Stimulated activated naive B cell treated with anti-CD40 and anti-IgM and Interleukin-4, amounts not matched to agents 10 μg/mL and 1 μg/mL and 100 μg/mL, for 72 hours (primary cell): ENCODE results near the gene LDB2.

Source experiments
- ATAC-seq, 2 donors: fragments of 150-1000 bp; cut with Tn5 transposase; replicated peaks; 2 replicates each; pipeline ENCODE4 v1.10.0; 2021; ENCODE audit warnings: moderate library complexity in 1 of 2
- DNase-seq: peaks from one replicate; pipeline ENCODE4 v3.0.0; 2021
- H3K27ac Mint-ChIP-seq: one replicate; pipeline ENCODE4 v1.8.0; 2022; ENCODE audit warnings: mild to moderate bottlenecking, mixed read lengths
- H3K27me3 Mint-ChIP-seq, 2 donors: one replicate each; pipeline ENCODE4 v1.8.0; 2022; ENCODE audit warnings: mixed read lengths in 2 of 2
- H3K36me3 Mint-ChIP-seq, 2 donors: one replicate each; pipeline ENCODE4 v1.8.0; 2022; ENCODE audit warnings: mixed read lengths in 2 of 2, mild to moderate bottlenecking in 1 of 2
- H3K4me1 Mint-ChIP-seq, 2 donors: one replicate each; pipeline ENCODE4 v1.8.0; 2022; ENCODE audit warnings: mixed read lengths in 2 of 2, mild to moderate bottlenecking in 1 of 2
- H3K4me3 Mint-ChIP-seq, 2 donors: one replicate each; pipeline ENCODE4 v1.8.0; 2022; ENCODE audit warnings: mild to moderate bottlenecking in 2 of 2, mixed read lengths in 2 of 2, moderate library complexity in 1 of 2
- H3K9me3 Mint-ChIP-seq, 2 donors: one replicate each; pipeline ENCODE4 v1.8.0; 2022; ENCODE audit warnings: mixed read lengths in 2 of 2, mild to moderate bottlenecking in 1 of 2

LDB2 gene

DNA sequence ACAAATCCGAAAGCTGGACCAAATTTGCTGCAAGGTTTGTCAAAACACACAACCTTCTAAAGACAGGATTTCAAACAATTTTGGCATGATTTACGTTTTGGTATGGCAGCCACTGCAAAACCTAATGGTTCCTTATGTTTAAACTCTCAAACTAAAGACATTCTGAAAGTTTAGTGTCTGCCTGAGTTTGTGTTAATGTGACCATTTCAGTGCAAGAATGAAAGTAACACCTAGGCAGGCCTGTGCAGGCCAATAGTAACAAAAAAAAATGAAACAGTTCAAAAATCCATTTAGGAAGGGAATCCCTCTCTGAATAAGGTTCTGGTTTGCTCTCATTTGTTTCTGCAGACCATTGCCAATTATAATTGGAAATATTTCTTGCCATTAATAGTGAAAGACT lies 1.9 kb upstream of the LDB2 start:
- peaks cover 5 to 6% of the 10 kb centered on the region in 2 donors for H3K4me1 Mint-ChIP-seq
- no peaks in the 10 kb centered on the region for H3K36me3 Mint-ChIP-seq
- no peak for DNase-seq
- no peak for ATAC-seq
- H3K9me3 Mint-ChIP-seq = no peaks in the 10 kb centered on the region
- peaks cover 5 to 6% of the 10 kb centered on the region in 2 donors for H3K27me3 Mint-ChIP-seq
- H3K4me3 Mint-ChIP-seq = no peak overlapping the region
- H3K27ac Mint-ChIP-seq = no peak overlapping the region

DNA sequence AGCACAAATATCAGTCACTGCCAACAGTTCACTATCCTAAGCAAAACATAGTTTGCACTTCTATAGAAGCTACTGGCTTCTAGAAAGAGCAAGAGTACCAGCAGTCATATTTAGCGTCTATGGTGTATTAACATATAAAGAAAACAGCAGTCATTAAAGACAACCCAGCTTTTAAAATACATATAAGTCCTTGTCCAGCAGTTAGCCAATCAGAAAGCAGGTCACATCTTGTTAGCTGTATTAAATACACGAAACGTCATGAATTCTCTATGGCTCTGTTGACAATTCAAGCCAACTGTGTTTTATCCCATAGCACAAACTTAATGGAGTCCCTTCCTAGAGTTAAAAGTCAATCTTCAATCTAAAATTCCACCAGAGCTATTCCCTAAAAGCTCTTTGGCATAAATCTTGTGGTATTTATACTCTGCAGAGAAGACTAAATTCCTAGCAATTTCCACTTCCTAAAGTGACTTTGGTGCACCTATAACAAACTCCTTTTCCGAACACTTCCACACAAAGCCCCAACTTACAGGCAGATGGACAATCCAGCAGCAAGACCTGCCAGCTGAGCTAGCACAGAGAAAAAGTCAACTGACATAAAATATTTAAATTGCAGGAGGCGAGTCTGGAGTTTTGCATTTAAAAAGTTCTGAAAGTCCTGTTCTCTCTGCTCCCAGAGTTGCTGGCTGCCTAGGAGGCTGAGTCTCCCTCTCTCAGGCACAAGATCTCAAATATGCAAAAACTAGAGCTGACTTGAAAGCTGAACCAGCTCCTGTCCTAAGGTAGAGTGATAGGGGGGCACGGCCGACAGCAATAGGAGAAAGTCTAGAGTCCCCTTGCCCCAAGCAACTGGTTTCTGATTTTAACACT lies 1.3 kb downstream of the LDB2 start:
- no peak for ATAC-seq
- Mint-ChIP-seq H3K9me3 (no peaks in the 10 kb centered on the region), H3K4me3 (no peak overlapping the region), H3K4me1 (peaks cover 5 to 12% of the 10 kb centered on the region in 2 donors), H3K36me3 (no peaks in the 10 kb centered on the region), H3K27ac (no peak overlapping the region), H3K27me3 (peaks cover 5 to 6% of the 10 kb centered on the region in 2 donors)
- DNase-seq = no peak

DNA sequence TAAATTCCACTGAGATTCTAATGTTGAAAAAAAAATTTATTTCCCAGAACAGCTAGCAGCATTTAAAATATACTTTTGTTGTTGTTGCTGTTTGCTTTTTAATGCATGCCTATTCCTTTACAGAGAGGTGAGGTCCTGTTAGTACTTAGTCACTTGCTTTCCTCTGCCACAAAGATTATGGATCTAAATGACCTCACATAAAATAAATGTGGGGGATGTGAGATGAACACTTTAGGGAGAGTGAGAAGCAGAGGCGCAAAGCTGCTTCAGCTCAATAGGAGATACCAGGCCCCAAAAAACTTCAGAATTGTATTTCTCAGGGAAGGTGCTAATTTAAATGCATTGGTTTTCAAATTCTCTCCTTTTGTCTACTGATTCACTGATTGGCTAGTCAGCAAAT lies 4.0 kb downstream of the LDB2 start:
- no peak for ATAC-seq
- Mint-ChIP-seq H3K36me3 (no peaks in the 10 kb centered on the region), H3K4me1 (peaks cover 5 to 12% of the 10 kb centered on the region in 2 donors), H3K9me3 (no peaks in the 10 kb centered on the region), H3K27me3 (peaks cover 5 to 6% of the 10 kb centered on the region in 2 donors), H3K27ac (no peak overlapping the region), H3K4me3 (no peak overlapping the region)
- DNase-seq = no peak

DNA sequence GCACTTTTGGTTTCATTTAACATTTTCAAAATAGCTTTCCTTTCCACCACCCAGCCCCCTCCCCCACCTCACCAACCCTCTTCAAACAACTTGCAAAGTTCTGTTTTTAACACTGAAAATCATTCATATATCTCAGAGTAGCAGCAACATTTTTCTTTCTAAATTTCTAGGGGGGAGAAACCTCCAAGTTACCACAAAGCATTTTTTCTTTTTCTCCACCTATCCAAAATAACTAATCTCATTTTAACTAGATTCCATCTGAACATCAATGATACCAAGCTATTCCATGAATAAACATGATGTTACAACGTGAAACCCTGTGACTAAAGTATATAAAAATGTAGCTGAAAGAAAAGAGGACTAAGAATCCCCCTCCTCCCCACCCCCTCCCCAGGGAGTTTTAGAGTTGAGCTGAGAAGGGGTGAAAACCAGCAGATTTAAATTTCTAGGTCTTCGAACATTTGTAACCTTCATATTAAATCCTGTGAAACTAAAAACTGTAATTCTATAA lies 5.2 kb downstream of the LDB2 start:
- Mint-ChIP-seq H3K36me3 (no peaks in the 10 kb centered on the region), H3K4me3 (no peak overlapping the region), H3K27ac (no peak overlapping the region), H3K27me3 (peaks cover 2% of the 10 kb centered on the region in 2 donors), H3K4me1 (peaks cover 2 to 9% of the 10 kb centered on the region in 2 donors), H3K9me3 (no peaks in the 10 kb centered on the region)
- no peak for ATAC-seq
- DNase-seq = no peak

DNA sequence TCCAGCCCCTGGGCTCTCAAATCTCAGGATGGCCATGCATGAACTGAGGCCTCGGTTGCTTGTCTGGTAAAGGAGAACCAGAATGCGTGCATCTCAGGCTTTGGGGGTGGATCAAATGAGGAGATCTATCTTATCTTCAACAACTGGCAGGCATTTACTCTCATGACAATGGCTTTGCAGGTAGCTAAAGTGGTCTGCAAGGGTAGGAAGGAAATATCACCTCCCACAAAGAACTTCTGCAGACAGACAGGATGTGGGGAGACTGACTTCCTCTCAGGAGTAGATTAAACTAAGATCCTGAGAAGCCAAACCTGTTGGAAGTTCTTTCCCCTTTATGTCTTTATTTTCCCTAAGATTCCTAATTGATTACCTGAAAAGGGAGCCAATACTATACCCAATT lies 7.8 kb downstream of the LDB2 start:
- no peak for DNase-seq
- ATAC-seq = no peak
- no peak overlapping the region for H3K27ac Mint-ChIP-seq
- H3K36me3 Mint-ChIP-seq = no peaks in the 10 kb centered on the region
- no peak overlapping the region for H3K4me3 Mint-ChIP-seq
- no peaks in the 10 kb centered on the region for H3K27me3 Mint-ChIP-seq
- H3K9me3 Mint-ChIP-seq = no peaks in the 10 kb centered on the region
- peaks cover 0 to 6% of the 10 kb centered on the region in 2 donors for H3K4me1 Mint-ChIP-seq

DNA sequence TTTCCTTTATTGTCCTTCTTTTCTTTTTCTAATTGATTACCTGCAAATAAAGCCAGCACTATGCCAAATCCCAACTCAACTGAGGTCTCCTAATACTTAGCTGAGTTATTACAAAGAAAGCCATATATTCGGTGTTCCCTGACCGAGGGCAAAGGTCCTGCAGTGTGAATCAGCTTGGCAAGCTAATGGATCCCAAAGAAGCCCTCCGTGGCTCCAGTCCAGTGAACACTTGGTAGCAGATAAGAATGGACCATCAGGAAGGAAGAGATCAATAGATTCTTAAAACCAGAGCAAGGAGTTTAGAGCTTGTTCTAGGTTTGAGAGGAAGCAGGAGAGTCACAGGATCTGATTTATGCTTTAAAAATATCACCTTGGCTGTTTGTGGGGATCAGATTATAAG lies 8.5 kb downstream of the LDB2 start:
- Mint-ChIP-seq H3K36me3 (no peaks in the 10 kb centered on the region), H3K4me3 (no peak overlapping the region), H3K4me1 (peaks cover 0 to 6% of the 10 kb centered on the region in 2 donors), H3K9me3 (no peaks in the 10 kb centered on the region), H3K27ac (no peak overlapping the region), H3K27me3 (no peaks in the 10 kb centered on the region)
- DNase-seq (no peak), ATAC-seq (no peak)

DNA sequence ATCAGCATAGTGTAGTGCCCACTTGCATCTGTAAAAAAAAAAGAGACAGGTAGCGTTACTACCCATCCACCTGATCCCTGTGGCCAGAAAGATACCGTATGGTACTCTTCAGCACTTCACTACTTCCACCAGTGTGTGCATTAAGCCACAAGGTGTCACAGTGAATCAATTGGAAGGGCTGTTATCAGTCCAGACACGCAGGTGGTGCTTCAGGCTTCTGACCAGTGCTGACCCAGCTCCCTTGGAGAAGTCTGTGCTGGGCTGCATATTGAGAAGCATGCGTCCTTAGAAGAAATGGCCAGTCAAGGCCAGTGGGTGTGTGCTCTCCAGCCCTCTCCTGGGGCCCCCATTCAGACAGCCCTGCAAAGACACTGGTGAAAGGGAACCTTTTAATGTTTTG lies 10.6 kb downstream of the LDB2 start:
- DNase-seq (no peak), ATAC-seq (no peak)
- Mint-ChIP-seq H3K27me3 (no peaks in the 10 kb centered on the region), H3K9me3 (no peaks in the 10 kb centered on the region), H3K4me1 (no peaks in the 10 kb centered on the region), H3K27ac (no peak overlapping the region), H3K36me3 (no peaks in the 10 kb centered on the region), H3K4me3 (no peak overlapping the region)

DNA sequence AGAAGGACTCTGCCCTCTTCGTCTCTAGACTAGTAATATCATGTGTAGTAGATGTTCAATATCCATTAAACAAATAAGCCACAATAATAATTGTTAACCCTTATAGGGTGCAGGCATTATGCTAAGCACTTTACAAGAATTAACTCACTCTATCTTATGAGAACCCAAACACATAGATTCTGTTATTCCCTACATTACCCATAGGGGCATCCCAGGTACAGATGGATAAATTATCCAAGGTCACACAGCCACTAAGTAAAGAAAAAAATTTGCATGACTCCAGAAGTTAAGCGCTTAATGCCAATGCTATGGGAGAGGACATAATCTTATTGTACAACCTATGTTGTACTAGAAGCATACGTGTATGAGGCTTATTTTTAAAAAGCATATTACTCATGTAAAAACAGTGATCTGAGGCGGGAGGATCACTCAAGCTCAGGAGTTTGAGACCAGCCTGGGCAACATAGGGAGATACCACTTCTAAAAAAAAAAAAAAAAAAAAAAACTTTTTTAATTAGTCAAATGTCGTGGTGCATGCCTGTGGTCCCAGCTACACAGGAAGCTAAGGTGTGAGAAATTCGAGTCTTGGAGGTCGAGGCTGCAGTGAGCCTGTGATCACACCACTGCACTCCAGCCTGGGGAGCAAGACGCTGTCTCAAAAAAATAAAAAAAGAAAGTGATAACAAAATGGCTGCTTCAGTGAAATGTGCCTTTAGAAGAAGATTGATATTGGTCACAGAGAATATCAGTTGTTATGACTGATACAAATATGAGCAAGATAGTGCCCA lies 13.6 kb downstream of the LDB2 start:
- H3K9me3 Mint-ChIP-seq = peaks cover 0 to 1% of the 10 kb centered on the region in 2 donors
- ATAC-seq (no peak), DNase-seq (no peak)
- no peaks in the 10 kb centered on the region for H3K36me3 Mint-ChIP-seq
- H3K4me3 Mint-ChIP-seq = no peak overlapping the region
- no peak overlapping the region for H3K27ac Mint-ChIP-seq
- no peaks in the 10 kb centered on the region for H3K4me1 Mint-ChIP-seq
- no peaks in the 10 kb centered on the region for H3K27me3 Mint-ChIP-seq

DNA sequence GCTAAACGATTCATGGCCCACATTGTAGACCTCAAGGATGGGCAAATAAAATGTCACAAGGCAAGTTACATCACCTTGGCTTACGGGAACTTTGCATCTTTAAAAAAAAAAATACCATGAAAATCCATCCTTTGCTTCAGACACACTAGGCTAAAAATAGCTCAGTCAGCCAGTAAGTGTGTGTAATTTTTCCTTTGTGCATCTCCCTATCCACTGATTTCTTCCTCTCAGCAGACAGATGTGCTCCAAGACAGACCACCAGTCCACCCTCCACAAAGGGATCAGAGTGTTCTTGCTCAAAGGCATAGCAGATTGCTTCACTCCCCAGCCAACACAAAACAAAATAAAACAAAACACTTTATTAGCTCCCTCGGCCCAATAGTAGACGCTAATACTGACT lies 14.6 kb downstream of the LDB2 start:
- no peaks in the 10 kb centered on the region for H3K27me3 Mint-ChIP-seq
- no peaks in the 10 kb centered on the region for H3K36me3 Mint-ChIP-seq
- peaks cover 0 to 2% of the 10 kb centered on the region in 2 donors for H3K9me3 Mint-ChIP-seq
- DNase-seq (no peak), ATAC-seq (no peak)
- H3K27ac Mint-ChIP-seq = no peak overlapping the region
- no peak overlapping the region for H3K4me3 Mint-ChIP-seq
- no peaks in the 10 kb centered on the region for H3K4me1 Mint-ChIP-seq

DNA sequence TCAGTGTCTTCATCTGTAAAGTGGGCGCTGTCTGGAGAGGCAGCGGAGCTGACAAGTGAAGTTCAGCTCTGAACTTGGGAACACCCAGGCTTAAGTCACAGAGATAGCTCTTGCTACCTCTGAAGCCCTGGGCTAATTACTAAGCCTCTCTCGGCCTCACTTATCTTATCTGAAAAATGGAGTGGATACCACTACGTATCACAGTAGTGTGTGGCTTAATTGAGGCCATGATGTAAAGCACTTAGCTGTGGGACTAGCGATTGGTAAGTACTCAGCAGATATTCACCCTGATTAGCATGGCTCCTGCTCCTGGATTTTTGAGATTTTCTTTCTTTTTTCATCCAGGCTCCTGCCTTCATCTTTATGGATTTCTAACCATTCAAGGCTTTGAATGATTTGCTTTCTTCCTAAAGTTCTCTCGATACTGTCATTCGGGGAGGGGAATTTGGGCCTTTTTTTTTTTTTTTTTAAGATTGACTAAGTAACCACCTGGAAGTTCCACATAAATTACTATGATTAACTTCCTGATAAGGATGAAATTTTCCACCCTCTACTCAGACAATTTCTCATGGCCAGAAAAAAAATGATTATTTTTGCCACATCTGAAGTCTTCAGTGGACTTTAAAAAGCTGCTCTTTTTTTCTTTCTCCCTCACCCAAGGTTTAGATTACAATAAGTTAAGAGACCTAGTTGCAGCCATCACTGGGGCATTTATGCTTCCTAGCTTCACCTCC lies 17.1 kb downstream of the LDB2 start:
- H3K4me1 Mint-ChIP-seq = no peaks in the 10 kb centered on the region
- DNase-seq = no peak
- no peaks in the 10 kb centered on the region for H3K36me3 Mint-ChIP-seq
- peaks cover 0 to 2% of the 10 kb centered on the region in 2 donors for H3K9me3 Mint-ChIP-seq
- H3K4me3 Mint-ChIP-seq = no peak overlapping the region
- no peak overlapping the region for H3K27ac Mint-ChIP-seq
- ATAC-seq = no peak
- no peaks in the 10 kb centered on the region for H3K27me3 Mint-ChIP-seq

DNA sequence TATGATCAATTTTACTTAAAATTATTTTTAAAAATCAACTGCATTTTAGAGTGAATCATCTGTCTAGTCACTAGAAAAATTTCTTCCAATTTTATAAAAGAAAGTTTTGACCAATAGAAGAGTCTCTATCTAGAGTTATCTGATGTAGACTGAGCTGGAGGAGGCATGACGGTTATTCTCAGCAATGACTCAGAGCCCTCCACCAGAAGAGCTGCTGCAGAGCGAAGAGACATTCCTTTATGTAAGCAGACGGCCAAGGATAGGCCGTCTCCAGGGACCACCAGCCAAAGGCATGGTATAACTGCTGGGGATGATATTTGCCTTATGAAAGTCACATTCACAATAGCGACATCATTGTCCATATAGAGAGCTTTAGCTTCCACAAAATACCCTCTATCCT lies 23.0 kb downstream of the LDB2 start:
- Mint-ChIP-seq H3K4me1 (no peaks in the 10 kb centered on the region), H3K27ac (no peak overlapping the region), H3K36me3 (no peaks in the 10 kb centered on the region), H3K9me3 (peaks cover 0 to 2% of the 10 kb centered on the region in 2 donors), H3K27me3 (no peaks in the 10 kb centered on the region), H3K4me3 (no peak overlapping the region)
- no peak for DNase-seq
- ATAC-seq = no peak

DNA sequence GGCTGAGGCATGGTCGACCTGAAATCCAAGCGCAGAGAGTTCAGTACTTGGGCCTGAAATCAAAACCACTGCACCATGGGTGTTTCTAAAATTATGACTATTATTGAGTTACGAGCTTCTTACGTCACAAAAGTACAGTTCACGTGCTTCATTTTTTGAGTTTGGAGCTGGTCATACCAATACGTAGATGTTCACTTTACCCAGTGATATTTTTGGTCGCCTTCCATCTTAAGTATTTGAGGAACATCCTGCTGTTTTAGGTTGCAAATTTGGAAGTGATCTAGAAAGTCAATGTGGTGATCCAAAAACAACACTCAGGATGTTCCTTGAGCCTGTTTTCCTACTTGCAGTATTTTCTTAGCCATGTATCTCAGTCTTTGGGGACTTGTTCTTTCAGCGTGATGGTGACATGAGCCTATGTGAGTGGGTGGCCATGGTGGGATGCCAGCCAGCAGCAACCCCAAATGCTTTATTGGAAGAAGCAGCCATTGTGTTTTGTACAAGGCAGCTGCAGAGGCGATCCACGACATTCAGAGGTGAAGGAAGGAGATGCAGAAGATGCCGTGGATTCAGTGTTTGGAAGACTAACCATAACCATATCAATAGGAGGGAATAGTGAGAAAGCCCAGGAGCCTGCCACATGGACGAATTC lies 28.7 kb downstream of the LDB2 start:
- Mint-ChIP-seq H3K4me1 (no peaks in the 10 kb centered on the region), H3K27me3 (no peaks in the 10 kb centered on the region), H3K4me3 (no peak overlapping the region), H3K36me3 (no peaks in the 10 kb centered on the region), H3K27ac (no peak overlapping the region), H3K9me3 (no peaks in the 10 kb centered on the region)
- no peak for DNase-seq
- ATAC-seq = no peak

DNA sequence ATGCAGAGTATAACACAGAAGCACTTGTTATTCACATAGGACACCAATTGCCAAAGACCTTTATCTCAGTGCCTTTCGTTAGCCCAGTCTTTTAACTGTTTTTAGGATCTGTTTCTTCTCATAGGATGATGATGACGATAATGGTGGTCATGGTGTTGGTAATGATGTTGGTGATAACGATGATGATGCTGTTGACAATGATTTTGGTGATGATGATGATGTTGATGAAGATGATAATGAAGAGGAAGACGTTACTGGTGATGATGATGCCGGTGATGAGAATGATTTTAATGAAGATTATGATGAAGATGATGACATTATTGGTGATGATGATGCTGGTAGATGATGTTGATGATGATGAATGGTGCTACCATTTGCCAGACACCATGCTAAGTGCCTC lies 29.8 kb downstream of the LDB2 start:
- H3K4me3 Mint-ChIP-seq = no peak overlapping the region
- ATAC-seq = no peak

DNA sequence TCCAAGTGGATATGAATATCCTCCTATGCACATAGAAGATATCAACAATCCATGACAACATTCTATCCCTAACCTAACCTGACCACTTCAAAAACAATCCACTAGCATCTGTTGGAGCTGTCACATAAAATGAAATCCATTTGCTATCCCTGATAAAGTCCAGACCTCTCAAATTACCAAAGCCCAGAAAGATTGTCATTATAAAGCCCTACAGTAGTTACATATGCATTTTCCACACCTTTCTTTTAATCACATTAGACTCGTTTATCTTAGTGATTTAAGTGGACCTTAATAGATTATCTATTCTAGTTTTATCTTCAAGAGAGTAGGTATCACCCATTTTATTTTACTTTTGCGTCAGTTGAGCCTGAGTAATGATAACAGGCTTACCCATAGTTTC lies 30.6 kb downstream of the LDB2 start:
- H3K9me3 Mint-ChIP-seq = no peaks in the 10 kb centered on the region
- no peak overlapping the region for H3K27ac Mint-ChIP-seq
- DNase-seq (no peak), ATAC-seq (no peak)
- no peaks in the 10 kb centered on the region for H3K4me1 Mint-ChIP-seq
- no peaks in the 10 kb centered on the region for H3K36me3 Mint-ChIP-seq
- no peaks in the 10 kb centered on the region for H3K27me3 Mint-ChIP-seq
- no peak overlapping the region for H3K4me3 Mint-ChIP-seq

More for the DNA sequence above, 29.8 kb downstream of the LDB2 start:
- Mint-ChIP-seq H3K27me3 (no peaks in the 10 kb centered on the region), H3K4me1 (no peaks in the 10 kb centered on the region), H3K36me3 (no peaks in the 10 kb centered on the region), H3K27ac (no peak overlapping the region), H3K9me3 (no peaks in the 10 kb centered on the region)
- no peak for DNase-seq
